Keratinocyte (primary cell): Measurements from ENCODE around the gene TNXB.

Experiments
- EZH2 ChIP-seq: IDR thresholded peaks from one replicate; pipeline ENCODE4 v1.6.1; 2012; ENCODE audit warnings: inconsistent platforms, mild to moderate bottlenecking, low read length, moderate library complexity
- TF ChIP-seq, protein P1 (sequence below), 3 experiments: IDR thresholded peaks in 1 of 3; conservative IDR thresholded peaks in 1 of 3; optimal IDR thresholded peaks in 1 of 3; 2 replicates in 2 of 3; 3 replicates in 1 of 3; pipeline versions ENCODE3 to v1.5.1; 2011; ENCODE audit warnings: low read length in 3 of 3, mild to moderate bottlenecking in 3 of 3, moderate library complexity in 2 of 3, control low read depth in 1 of 3, inconsistent platforms in 1 of 3; ENCODE audit not compliant: insufficient read depth in 2 of 3; ENCODE audit errors: extremely low read depth in 1 of 3

DNA sequence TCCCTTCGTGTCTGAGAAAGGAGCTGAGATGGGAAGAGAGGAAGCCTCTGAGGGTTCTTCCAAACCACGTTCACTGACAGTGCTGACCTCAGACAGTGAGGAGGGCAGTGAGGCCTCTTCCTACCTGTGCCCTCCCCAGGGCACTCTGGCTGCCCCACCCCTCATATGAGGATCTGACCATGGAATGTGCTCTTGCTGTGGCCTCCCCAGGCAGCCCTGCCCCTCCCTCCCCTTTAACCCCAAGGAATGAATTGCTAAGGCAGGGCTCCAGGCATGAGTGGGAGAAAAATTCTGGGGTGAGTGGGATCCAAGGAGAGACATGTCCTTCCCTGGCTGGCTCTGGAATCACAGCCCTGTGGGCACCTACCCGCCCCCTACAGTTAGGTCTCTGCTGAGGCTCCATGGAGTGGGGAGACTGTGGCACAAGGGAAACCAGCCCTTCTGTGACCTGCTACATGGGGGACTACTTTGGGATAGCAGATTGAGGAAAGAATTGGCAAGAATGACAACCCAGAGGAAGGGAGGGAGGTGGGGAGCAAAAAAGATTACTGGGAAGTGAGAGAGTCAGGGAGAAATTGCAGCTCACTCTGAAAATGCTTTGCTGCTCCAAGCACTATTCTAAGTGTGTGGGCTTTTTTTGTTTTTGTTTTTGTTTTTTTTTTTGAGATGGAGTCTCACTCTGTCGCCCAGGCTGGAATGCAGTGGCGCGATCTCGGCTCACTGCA, 29.4 kb downstream of the TNXB start:
- TF ChIP-seq, protein P1, sequence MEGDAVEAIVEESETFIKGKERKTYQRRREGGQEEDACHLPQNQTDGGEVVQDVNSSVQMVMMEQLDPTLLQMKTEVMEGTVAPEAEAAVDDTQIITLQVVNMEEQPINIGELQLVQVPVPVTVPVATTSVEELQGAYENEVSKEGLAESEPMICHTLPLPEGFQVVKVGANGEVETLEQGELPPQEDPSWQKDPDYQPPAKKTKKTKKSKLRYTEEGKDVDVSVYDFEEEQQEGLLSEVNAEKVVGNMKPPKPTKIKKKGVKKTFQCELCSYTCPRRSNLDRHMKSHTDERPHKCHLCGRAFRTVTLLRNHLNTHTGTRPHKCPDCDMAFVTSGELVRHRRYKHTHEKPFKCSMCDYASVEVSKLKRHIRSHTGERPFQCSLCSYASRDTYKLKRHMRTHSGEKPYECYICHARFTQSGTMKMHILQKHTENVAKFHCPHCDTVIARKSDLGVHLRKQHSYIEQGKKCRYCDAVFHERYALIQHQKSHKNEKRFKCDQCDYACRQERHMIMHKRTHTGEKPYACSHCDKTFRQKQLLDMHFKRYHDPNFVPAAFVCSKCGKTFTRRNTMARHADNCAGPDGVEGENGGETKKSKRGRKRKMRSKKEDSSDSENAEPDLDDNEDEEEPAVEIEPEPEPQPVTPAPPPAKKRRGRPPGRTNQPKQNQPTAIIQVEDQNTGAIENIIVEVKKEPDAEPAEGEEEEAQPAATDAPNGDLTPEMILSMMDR (optimal IDR thresholded peaks at IDR 0.05 in 1 of 3, IDR thresholded peaks at IDR 0.05 in 1 of 3, conservative IDR thresholded peaks at IDR 0.05 in 1 of 3; ENCODE audit: extremely low read depth in 1 of 3, insufficient read depth in 2 of 3, low read length in 3 of 3): no peak
- no peak for TF ChIP-seq EZH2
